Activated T-helper 2 cell treated with anti-CD3 and anti-CD28 coated beads, Interferon-gamma antibody, Interleukin-2, Interleukin-4, amounts not matched to agents 10 μg/mL and 5 μg/mL and 100 μg/mL, durations not matched to agents 14 hours and 24 hours and 36 hours (primary cell): ENCODE data around the gene MOB1B. TPM values are rescaled to one million over a fixed set of nuclear protein-coding genes. Genes with fewer than 3 reads are reported as not detected.
A peak's percentile ranks its signal among the peaks of the same experiment; 100 is the strongest.

Source experiments
- DNase-seq: peaks from one replicate; pipeline ENCODE4 v3.0.0; 2021; ENCODE audit warnings: low spot score
- H3K27ac Mint-ChIP-seq: one replicate; pipeline ENCODE4 v1.8.0; 2021; ENCODE audit warnings: mixed read lengths
- H3K27me3 Mint-ChIP-seq: one replicate; pipeline ENCODE4 v1.8.0; 2021; ENCODE audit warnings: low read depth, mixed read lengths
- H3K36me3 Mint-ChIP-seq: one replicate; pipeline ENCODE4 v1.8.0; 2021; ENCODE audit warnings: low read depth, mixed read lengths
- H3K4me1 Mint-ChIP-seq: one replicate; pipeline ENCODE4 v1.8.0; 2021; ENCODE audit warnings: low read depth, mixed read lengths
- H3K4me3 Mint-ChIP-seq: one replicate; pipeline ENCODE4 v1.8.0; 2021; ENCODE audit warnings: low read depth, mild to moderate bottlenecking, moderate library complexity, mixed read lengths
- H3K9me3 Mint-ChIP-seq: one replicate; pipeline ENCODE4 v1.8.0; 2021; ENCODE audit warnings: mixed read lengths
- intact Hi-C: fragments of 100-400 bp; cut with micrococcal nuclease; formaldehyde crosslinking; loops from one replicate; pipeline ENCODE4 v1.15.1; 2023
- total RNA-seq: library from RNA; stranded (reverse); gene quantifications from 2 replicates; pipeline ENCODE4 v1.2.3, GENCODE V29; 2022

MOB1B gene
- total RNA-seq, 1 donor from 2014 or later, result 27.0 TPM

DNA sequence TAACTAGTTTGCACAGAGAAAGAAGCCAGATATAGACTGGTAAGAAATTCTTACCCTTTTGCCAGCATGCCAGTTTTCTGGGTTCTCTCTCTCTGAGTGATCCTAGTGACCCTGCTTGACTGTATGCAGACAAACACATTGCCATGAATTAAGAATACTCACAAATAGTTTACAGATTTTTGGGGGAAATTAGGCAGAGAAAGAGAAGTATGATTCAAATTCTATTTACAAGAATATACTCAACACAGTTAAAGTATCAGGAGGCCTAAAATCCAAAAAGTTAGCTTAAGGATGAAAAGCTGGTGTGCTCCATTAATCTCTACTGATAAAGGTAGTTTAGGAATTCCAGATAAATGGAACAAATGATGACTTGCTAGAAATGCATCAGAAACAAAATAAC is 18.4 kb downstream of the MOB1B start:
- no peaks in the 10 kb centered on the region for H3K27me3 Mint-ChIP-seq
- DNase-seq, result no peak
- H3K4me3 Mint-ChIP-seq, result no peak overlapping the region
- intact Hi-C loops, result no loop called here
- H3K36me3 Mint-ChIP-seq, result peaks cover 20% of the 10 kb centered on the region
- peaks cover 18% of the 10 kb centered on the region for H3K4me1 Mint-ChIP-seq
- peaks cover 10% of the 10 kb centered on the region for H3K9me3 Mint-ChIP-seq
- H3K27ac Mint-ChIP-seq, result no peak overlapping the region

- Mint-ChIP-seq H3K9me3 (peaks cover 5% of the 10 kb centered on the region), H3K4me3 (no peak overlapping the region), H3K36me3 (peaks cover 14% of the 10 kb centered on the region), H3K27me3 (no peaks in the 10 kb centered on the region), H3K27ac (no peak overlapping the region), H3K4me1 (peaks cover 44% of the 10 kb centered on the region)
- intact Hi-C loops, result no loop called here
- DNase-seq, result no peak
These were observed 23.2 kb downstream of the MOB1B start for GRCh38 chr4:70925418-70925817.

- no peaks in the 10 kb centered on the region for H3K9me3 Mint-ChIP-seq
- peaks cover 12% of the 10 kb centered on the region for H3K36me3 Mint-ChIP-seq
- peaks cover 50% of the 10 kb centered on the region for H3K4me1 Mint-ChIP-seq
- H3K27me3 Mint-ChIP-seq, result no peaks in the 10 kb centered on the region
- peak overlapping the region; percentile 80 for H3K27ac Mint-ChIP-seq
- intact Hi-C loops, result loop anchor here (2.0 kb wide), 1 partner anchor 23 kb away; the partner anchor contains the start of gene MOB1B
- H3K4me3 Mint-ChIP-seq, result peak overlapping the region; percentile 37
- no peak for DNase-seq
These were observed 23.9 kb downstream of the MOB1B start for GRCh38 chr4:70925899-70926635.

DNA sequence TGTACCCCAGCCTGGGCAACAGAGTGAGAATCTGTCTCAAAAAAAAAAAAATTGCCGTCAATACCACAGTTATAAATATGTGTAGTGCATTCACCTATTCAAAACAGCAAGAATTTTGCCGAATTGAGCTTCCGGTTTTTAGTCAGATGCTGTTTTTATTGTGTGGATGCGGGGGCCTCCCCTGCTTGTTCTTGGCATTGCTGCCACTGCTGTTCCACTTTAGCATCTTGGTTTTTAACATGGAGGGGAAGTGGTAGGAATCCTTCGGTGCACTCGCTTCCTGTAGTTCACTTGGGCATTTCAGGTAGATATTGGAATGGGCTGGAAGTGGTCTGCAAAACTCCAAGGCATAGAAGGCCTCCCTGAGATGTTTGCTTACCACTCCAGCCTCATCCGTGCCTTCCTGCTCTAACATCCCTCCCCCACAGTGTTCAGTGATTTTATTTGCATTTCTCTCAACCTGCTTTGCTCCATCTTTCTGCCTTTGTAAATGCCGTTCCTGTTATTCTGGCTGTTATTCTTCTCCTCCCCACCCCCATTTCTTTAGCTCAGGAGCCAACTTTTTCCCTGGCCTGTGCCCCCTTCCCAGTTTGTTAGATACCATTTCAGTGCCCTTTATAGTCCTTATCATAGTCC is 25.5 kb downstream of the MOB1B start:
- Mint-ChIP-seq H3K36me3 (peaks cover 13% of the 10 kb centered on the region), H3K27me3 (no peaks in the 10 kb centered on the region), H3K4me1 (peaks cover 43% of the 10 kb centered on the region), H3K4me3 (peak overlapping the region; percentile 5), H3K9me3 (peaks cover 3% of the 10 kb centered on the region), H3K27ac (peak overlapping the region; percentile 60)
- no peak for DNase-seq
- intact Hi-C loops, result loop anchor here (2.0 kb wide), 1 partner anchor 25 kb away; the partner anchor contains the start of gene MOB1B

- no peak overlapping the region for H3K27ac Mint-ChIP-seq
- H3K27me3 Mint-ChIP-seq, result no peaks in the 10 kb centered on the region
- H3K36me3 Mint-ChIP-seq, result peaks cover 18% of the 10 kb centered on the region
These were observed 28.5 kb downstream of the MOB1B start for GRCh38 chr4:70930530-70931256.

DNA sequence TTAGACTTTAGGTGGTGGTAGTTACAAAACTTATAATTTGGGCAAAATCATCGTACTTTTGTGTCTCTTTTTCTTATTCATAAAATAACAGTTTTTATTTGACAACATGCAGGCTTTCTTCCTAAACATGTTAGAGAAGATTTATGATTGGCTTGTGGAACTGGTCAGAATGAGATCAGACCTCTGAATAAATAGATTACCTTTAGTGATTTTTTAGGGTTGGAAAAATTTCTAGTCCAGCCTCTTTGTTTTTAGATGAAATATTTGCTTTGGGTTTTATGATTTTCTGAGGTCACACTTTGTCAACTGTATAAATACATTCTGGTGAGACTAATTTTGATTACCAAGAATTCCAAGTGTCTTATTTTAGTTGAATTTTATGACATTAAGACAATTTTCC is 29.2 kb downstream of the MOB1B start:
- no peak overlapping the region for H3K4me3 Mint-ChIP-seq
- intact Hi-C loops, result no loop called here
- DNase-seq, result no peak
- H3K9me3 Mint-ChIP-seq, result peaks cover 9% of the 10 kb centered on the region
- no peak overlapping the region for H3K27ac Mint-ChIP-seq
- peaks cover 28% of the 10 kb centered on the region for H3K4me1 Mint-ChIP-seq
- peaks cover 17% of the 10 kb centered on the region for H3K36me3 Mint-ChIP-seq
- H3K27me3 Mint-ChIP-seq, result no peaks in the 10 kb centered on the region

More at GRCh38 chr4:70930530-70931256, 28.5 kb downstream of the MOB1B start:
- intact Hi-C loops, result no loop called here
- no peak overlapping the region for H3K4me3 Mint-ChIP-seq
- peaks cover 32% of the 10 kb centered on the region for H3K4me1 Mint-ChIP-seq
- peaks cover 9% of the 10 kb centered on the region for H3K9me3 Mint-ChIP-seq
- DNase-seq, result no peak

DNA sequence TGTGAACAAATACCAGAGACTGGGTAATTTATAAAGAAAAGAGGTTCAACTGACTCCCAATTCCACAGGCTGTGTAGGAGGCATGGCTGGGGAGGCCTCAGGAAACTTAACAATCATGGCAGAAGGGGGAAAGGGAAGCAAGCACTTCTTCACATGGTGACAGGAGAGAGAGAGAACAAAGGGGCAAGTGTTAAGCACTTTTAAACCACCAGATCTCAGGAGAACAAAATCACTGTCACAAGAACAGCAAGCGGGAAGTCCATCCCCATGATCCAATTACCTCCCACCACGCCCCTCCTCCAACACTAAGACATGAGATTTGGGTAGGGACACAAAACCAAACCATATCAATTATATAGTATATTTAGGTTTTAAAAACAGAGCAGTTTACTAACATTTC is 30.8 kb downstream of the MOB1B start:
- no peaks in the 10 kb centered on the region for H3K27me3 Mint-ChIP-seq

DNA sequence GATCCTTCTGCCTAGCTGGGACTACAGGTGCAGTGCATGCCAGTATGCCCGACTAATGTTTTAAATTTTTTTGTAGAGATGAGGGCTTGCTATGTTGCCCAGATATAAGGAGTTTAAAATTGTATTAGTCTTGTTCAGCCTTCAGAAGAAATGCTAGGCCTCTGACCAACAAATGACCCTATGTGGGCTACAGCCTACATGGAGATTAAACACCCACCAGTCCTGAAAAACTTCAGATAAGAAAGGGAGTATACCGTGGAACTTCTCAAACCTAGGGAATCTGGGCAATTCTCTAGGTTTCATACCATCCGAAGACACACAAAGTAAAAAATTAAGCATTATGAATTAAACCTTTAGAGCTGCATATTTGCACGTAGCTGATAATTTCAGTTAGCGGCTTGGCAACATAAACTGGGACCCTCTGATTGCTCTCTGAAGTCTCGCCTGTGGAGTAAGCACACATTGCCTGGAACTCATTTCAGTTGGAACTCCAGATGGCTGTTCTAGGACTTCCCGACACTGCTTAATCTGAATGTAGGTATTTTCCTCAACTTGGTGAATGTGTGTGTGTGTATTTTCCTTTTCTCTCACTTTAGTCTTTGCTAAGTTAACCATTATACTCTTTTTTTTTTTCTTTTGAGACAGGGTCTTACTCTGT is 33.0 kb downstream of the MOB1B start:
- Mint-ChIP-seq H3K36me3 (peaks cover 12% of the 10 kb centered on the region), H3K27me3 (no peaks in the 10 kb centered on the region), H3K9me3 (peaks cover 9% of the 10 kb centered on the region), H3K4me3 (no peak overlapping the region), H3K4me1 (peaks cover 22% of the 10 kb centered on the region), H3K27ac (no peak overlapping the region)
- no peak for DNase-seq
- intact Hi-C loops, result no loop called here

More for the DNA sequence above, 30.8 kb downstream of the MOB1B start:
- Mint-ChIP-seq H3K9me3 (peaks cover 9% of the 10 kb centered on the region), H3K4me3 (no peak overlapping the region), H3K36me3 (peaks cover 13% of the 10 kb centered on the region), H3K4me1 (peaks cover 23% of the 10 kb centered on the region), H3K27ac (no peak overlapping the region)
- intact Hi-C loops, result no loop called here
- DNase-seq, result no peak

GRCh38 chr4:70936200-70936787 is 34.1 kb downstream of the MOB1B start:
- Mint-ChIP-seq H3K27me3 (no peaks in the 10 kb centered on the region), H3K4me3 (no peak overlapping the region), H3K36me3 (peaks cover 12% of the 10 kb centered on the region), H3K9me3 (peaks cover 9% of the 10 kb centered on the region), H3K27ac (peak overlapping the region; percentile 17), H3K4me1 (peaks cover 13% of the 10 kb centered on the region)
- intact Hi-C loops, result no loop called here
- no peak for DNase-seq

- no peak for DNase-seq
- intact Hi-C loops, result no loop called here
- no peak overlapping the region for H3K4me3 Mint-ChIP-seq
- peaks cover 14% of the 10 kb centered on the region for H3K4me1 Mint-ChIP-seq
- no peak overlapping the region for H3K27ac Mint-ChIP-seq
- peaks cover 8% of the 10 kb centered on the region for H3K36me3 Mint-ChIP-seq
- peaks cover under 1% of the 10 kb centered on the region for H3K9me3 Mint-ChIP-seq
- no peaks in the 10 kb centered on the region for H3K27me3 Mint-ChIP-seq
These were observed 35.9 kb downstream of the MOB1B start for GRCh38 chr4:70938086-70938485.

GRCh38 chr4:70940134-70940533 is 38.0 kb downstream of the MOB1B start:
- DNase-seq, result no peak
- Mint-ChIP-seq H3K27me3 (no peaks in the 10 kb centered on the region), H3K36me3 (peaks cover 11% of the 10 kb centered on the region), H3K27ac (no peak overlapping the region), H3K4me3 (no peak overlapping the region), H3K9me3 (no peaks in the 10 kb centered on the region), H3K4me1 (peaks cover 17% of the 10 kb centered on the region)
- intact Hi-C loops, result no loop called here

- Mint-ChIP-seq H3K9me3 (no peaks in the 10 kb centered on the region), H3K36me3 (peaks cover 8% of the 10 kb centered on the region), H3K4me1 (peaks cover 6% of the 10 kb centered on the region), H3K27me3 (no peaks in the 10 kb centered on the region), H3K27ac (no peak overlapping the region), H3K4me3 (no peak overlapping the region)
- intact Hi-C loops, result no loop called here
- DNase-seq, result no peak
These were observed 40.9 kb downstream of the MOB1B start for GRCh38 chr4:70943114-70943513.
